Measurements from ENCODE around the gene ZNF343.

DNA sequence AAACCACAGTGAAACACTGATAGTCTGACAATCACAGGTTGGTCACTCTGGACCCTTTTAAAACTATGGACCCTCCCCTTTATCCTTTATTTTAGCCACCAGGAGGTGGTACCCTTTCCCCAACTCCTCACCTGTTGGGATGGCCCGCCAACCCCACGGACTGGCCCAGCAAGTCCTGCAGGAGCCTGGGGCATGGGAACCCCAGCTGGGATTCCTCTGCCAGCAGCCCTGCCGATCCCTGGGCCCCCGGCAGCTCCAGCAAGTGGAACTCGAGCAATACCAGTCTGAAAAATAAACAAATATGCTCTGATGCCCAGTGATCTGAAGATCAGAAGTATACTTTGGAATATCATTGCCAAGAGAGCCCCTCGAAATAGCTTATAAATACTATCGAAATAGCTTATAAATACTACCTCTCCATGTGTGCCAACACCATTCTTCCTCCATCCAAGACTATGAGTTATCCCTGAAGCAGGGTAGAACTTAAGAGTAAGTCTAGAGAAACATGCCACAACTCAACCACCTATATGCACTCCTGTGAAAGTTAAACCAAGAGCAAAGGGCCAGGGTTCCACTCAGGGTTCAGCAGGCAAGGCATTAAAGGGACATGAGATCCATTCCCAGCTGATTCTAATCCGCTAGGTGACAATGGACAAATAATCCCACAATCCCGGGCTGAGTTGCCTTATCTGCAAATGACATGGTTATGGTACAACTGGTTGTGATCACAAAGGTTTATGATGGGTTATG lies 44.9 kb downstream of the ZNF343 start:
- TF ChIP-seq, protein P1, sequence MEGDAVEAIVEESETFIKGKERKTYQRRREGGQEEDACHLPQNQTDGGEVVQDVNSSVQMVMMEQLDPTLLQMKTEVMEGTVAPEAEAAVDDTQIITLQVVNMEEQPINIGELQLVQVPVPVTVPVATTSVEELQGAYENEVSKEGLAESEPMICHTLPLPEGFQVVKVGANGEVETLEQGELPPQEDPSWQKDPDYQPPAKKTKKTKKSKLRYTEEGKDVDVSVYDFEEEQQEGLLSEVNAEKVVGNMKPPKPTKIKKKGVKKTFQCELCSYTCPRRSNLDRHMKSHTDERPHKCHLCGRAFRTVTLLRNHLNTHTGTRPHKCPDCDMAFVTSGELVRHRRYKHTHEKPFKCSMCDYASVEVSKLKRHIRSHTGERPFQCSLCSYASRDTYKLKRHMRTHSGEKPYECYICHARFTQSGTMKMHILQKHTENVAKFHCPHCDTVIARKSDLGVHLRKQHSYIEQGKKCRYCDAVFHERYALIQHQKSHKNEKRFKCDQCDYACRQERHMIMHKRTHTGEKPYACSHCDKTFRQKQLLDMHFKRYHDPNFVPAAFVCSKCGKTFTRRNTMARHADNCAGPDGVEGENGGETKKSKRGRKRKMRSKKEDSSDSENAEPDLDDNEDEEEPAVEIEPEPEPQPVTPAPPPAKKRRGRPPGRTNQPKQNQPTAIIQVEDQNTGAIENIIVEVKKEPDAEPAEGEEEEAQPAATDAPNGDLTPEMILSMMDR (conservative IDR thresholded peaks at IDR 0.05): no peak
- TF ChIP-seq ZFX (IDR thresholded peaks at IDR 0.05): no peak
